ENCODE results near the gene PATJ. TPM values are rescaled to one million over a fixed set of nuclear protein-coding genes. Genes with fewer than 3 reads are reported as not detected.

PATJ gene
- total and polyA plus RNA-seq, 2 donors (not counting 3 experiments of a cell fraction or from before 2014, with no cell fraction given), result 1.1 to 3.0 TPM

DNA sequence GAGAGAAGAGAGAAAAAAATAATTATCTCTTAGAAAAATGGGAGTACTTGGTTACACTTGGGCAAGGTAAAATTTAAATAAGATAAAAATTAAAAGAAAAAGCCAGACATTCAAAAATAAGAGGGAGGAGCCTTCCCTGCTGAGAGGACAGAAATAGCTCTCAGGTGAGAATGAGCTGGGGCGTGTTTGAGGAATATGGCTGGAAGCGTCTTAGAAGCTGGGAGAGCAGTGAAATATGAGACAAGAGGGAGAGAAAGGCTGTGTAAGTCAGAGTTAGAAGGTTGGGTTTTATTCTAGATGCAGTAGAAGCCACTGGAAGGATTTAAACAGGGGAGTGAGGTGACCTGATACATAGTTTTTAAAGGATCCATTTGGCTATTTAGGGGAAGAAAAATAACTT is 298.2 kb downstream of the PATJ start:
- FAIRE-seq, result no peak
- no peaks in the 10 kb centered on the region for H3K9me3 ChIP-seq (replicated peaks; ENCODE audit: control insufficient read depth, insufficient read depth, low read length)
- ChIA-PET CTCF (no interaction called here), POLR2A (no interaction called here)
- no peak for DNase-seq (ENCODE audit: low read depth, low spot score)
- no TSS peak for BruUV-seq (replicated peaks)
- TF ChIP-seq, protein P1, sequence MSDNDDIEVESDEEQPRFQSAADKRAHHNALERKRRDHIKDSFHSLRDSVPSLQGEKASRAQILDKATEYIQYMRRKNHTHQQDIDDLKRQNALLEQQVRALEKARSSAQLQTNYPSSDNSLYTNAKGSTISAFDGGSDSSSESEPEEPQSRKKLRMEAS (IDR thresholded peaks at IDR 0.05; ENCODE audit: insufficient read depth, insufficient read length), result no peak
- TF ChIP-seq MYC (IDR thresholded peaks at IDR 0.05; ENCODE audit: low read depth, low read length), result no peak
- no peak for TF ChIP-seq GATA2 (IDR thresholded peaks at IDR 0.05; ENCODE audit: insufficient read depth, insufficient read length, low read depth, low read length)
- TF ChIP-seq, protein P2, sequence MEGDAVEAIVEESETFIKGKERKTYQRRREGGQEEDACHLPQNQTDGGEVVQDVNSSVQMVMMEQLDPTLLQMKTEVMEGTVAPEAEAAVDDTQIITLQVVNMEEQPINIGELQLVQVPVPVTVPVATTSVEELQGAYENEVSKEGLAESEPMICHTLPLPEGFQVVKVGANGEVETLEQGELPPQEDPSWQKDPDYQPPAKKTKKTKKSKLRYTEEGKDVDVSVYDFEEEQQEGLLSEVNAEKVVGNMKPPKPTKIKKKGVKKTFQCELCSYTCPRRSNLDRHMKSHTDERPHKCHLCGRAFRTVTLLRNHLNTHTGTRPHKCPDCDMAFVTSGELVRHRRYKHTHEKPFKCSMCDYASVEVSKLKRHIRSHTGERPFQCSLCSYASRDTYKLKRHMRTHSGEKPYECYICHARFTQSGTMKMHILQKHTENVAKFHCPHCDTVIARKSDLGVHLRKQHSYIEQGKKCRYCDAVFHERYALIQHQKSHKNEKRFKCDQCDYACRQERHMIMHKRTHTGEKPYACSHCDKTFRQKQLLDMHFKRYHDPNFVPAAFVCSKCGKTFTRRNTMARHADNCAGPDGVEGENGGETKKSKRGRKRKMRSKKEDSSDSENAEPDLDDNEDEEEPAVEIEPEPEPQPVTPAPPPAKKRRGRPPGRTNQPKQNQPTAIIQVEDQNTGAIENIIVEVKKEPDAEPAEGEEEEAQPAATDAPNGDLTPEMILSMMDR (IDR thresholded peaks at IDR 0.05; ENCODE audit: extremely low read depth in 1 of 2, insufficient read depth in 1 of 2, low read depth in 1 of 2, low read length in 2 of 2), result no peak
- TF ChIP-seq POLR2AphosphoS5 (IDR thresholded peaks at IDR 0.05; ENCODE audit: insufficient read depth, low read depth, low read length), result no peak
- TF ChIP-seq FOS (IDR thresholded peaks at IDR 0.05; ENCODE audit: borderline replicate concordance, insufficient read depth, low read length), result no peak
- TF ChIP-seq POLR2A (IDR thresholded peaks at IDR 0.05; ENCODE audit: low read depth, low read length), result no peak
- TF ChIP-seq EZH2 (IDR thresholded peaks at IDR 0.05; ENCODE audit: borderline replicate concordance, low read depth, low read length, severe bottlenecking), result no peak
- TF ChIP-seq JUN (IDR thresholded peaks at IDR 0.05; ENCODE audit: borderline replicate concordance, insufficient read depth, insufficient read length, low read depth), result no peak
- intact Hi-C loops (cut with micrococcal nuclease), result no loop called here
- H3K79me2 ChIP-seq (ENCODE audit: control insufficient read depth, insufficient read depth, low read length), result no peaks in the 10 kb centered on the region
- dilution Hi-C loops (cut with MboI; ENCODE audit: extremely low pct_ligation_motif_present, low sequenced_read_pairs), result no loop called here
- no peak overlapping the region for H3K27ac ChIP-seq (ENCODE audit: insufficient read depth, low read depth, low read length)
- H3K9ac ChIP-seq (replicated peaks; ENCODE audit: extremely low read depth, insufficient read depth, low read length), result no peak overlapping the region
- H3K27me3 ChIP-seq (ENCODE audit: control insufficient read depth in 2 of 2, insufficient read depth in 2 of 2, low read length in 2 of 2), result no peaks in the 10 kb centered on the region
- no peak overlapping the region for H3K4me3 ChIP-seq (replicated peaks in 1 of 3; ENCODE audit: insufficient read depth in 1 of 3, low read depth in 1 of 3, low read length in 3 of 3)
- no peaks in the 10 kb centered on the region for H3K36me3 ChIP-seq (ENCODE audit: control insufficient read depth in 2 of 2, extremely low read depth in 1 of 2, insufficient read depth in 2 of 2, low read length in 2 of 2)
- H3K4me1 ChIP-seq (ENCODE audit: control insufficient read depth, extremely low read depth, insufficient read depth, low read length), result no peaks in the 10 kb centered on the region
- no peak overlapping the region for H3K4me2 ChIP-seq (ENCODE audit: insufficient read depth, low read length)
- H2AFZ ChIP-seq (ENCODE audit: low read depth, low read length), result no peak overlapping the region
- H4K20me1 ChIP-seq (replicated peaks; ENCODE audit: control insufficient read depth, extremely low read depth, insufficient read depth, low read length), result no peaks in the 10 kb centered on the region
- H3K9me1 ChIP-seq (replicated peaks; ENCODE audit: control insufficient read depth, extremely low read depth, insufficient read depth, low read length), result no peaks in the 10 kb centered on the region

All from endothelial cell of umbilical vein (primary cell).